Suprapubic skin (tissue), 4 donors: ENCODE measurements around the gene ERFL. TPM values are rescaled to one million over a fixed set of nuclear protein-coding genes. Genes with fewer than 3 reads are reported as not detected.

Experiments
- DNase-seq, 2 donors: peaks; one replicate each; pipeline ENCODE4 v3.0.0-alpha.2; 2019; ENCODE audit warnings: low spot score in 2 of 2
- H3K27ac ChIP-seq: fragments of 200-600 bp; sonication (generic); one replicate; pipeline ENCODE4 v1.5.1; 2019
- H3K27me3 ChIP-seq: fragments of 200-600 bp; sonication (generic); one replicate; pipeline ENCODE4 v1.5.1; 2019
- H3K36me3 ChIP-seq: fragments of 200-600 bp; sonication (generic); one replicate; pipeline ENCODE4 v1.5.1; 2019
- H3K4me1 ChIP-seq: fragments of 200-600 bp; sonication (generic); one replicate; pipeline ENCODE4 v1.5.1; 2019
- H3K4me3 ChIP-seq: fragments of 200-600 bp; sonication (generic); one replicate; pipeline ENCODE4 v1.5.1; 2019; ENCODE audit warnings: mild to moderate bottlenecking
- H3K9me3 ChIP-seq: fragments of 200-600 bp; sonication (generic); one replicate; pipeline ENCODE4 v1.5.1; 2019
- CTCF ChIP-seq, 2 donors: fragments of 200-600 bp in 1 of 2; fragments of 450-650 bp in 1 of 2; sonication (generic) in 1 of 2; IDR thresholded peaks; one replicate each; pipeline ENCODE4 v1.5.1; 2016 to 2019; ENCODE audit warnings: antibody characterized with exemption in 2 of 2, mild to moderate bottlenecking in 1 of 2, moderate library complexity in 1 of 2
- EP300 ChIP-seq: sonication (generic); formaldehyde crosslinking; IDR thresholded peaks from one replicate; pipeline ENCODE4 v1.6.1; 2017; ENCODE audit warnings: antibody characterized with exemption
- POLR2A ChIP-seq, 2 donors: fragments of 450-650 bp; IDR thresholded peaks; one replicate each; pipeline ENCODE4 v1.6.1; 2017; ENCODE audit warnings: antibody characterized with exemption in 2 of 2, mild to moderate bottlenecking in 2 of 2, moderate library complexity in 2 of 2
- POLR2AphosphoS5 ChIP-seq, 3 donors: sonication (generic); formaldehyde crosslinking; IDR thresholded peaks; one replicate each; pipeline ENCODE4 v1.6.1; 2017; ENCODE audit warnings: antibody characterized with exemption in 3 of 3
- WGBS: methylation state at CpG from one replicate; pipeline ENCODE4 v1.1.5; 2018; 5-methylcytosine and 5-hydroxymethylcytosine counted together
- total RNA-seq, 4 donors: library from RNA; depleted of rRNA; stranded (reverse); fragments of >200 nt; gene quantifications; one replicate each; pipeline ENCODE4 v1.1.0, GENCODE V29; 2016

ERFL gene
- total RNA-seq, 4 donors from 2014 or later = 0.21 to 0.72 TPM; not detected in 2

DNA sequence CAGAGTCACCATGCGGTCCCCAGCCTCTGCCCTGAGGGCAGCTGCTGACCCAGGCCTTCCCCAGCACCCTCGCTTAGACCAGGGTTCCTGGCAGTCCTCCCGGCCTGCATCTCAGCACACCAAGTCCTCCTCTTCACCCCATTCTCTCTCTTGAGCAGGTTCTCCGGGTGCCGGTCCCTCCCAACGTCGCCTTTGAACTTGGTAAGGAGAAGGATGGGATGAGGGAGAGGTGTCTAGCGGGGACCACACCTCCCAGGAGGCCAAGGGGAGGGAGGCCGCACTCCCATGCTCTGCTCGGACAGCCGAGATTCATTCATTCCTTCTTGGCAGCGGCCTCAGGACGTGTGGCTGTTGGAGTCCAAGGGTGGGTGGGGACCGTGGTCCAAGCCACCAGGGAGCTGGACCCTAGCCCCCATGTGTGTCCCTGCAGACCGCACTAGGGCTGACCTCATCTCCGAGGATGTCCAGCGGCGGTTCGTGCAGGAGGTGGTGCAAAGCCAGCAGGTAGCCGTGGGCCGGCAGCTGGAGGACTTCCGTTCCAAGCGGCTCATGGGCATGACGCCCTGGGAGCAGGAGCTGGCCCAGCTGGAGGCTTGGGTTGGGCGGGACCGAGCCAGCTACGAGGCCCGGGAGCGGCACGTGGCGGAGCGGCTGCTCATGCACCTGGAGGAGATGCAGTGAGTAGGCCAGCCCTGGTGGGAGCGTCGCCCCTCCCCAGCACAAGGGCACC, 35.9 kb downstream of the ERFL start:
- no peak for TF ChIP-seq POLR2AphosphoS5 (IDR thresholded peaks at IDR 0.05)
- TF ChIP-seq CTCF (IDR thresholded peaks at IDR 0.05) = no peak
- no peak for TF ChIP-seq EP300
- no peak for TF ChIP-seq POLR2A (IDR thresholded peaks at IDR 0.05)
- Histone ChIP-seq H3K4me1 (peaks cover 5% of the 10 kb centered on the region), H3K4me3 (no peak overlapping the region), H3K27me3 (no peaks in the 10 kb centered on the region), H3K27ac (no peak overlapping the region), H3K9me3 (no peaks in the 10 kb centered on the region), H3K36me3 (peaks cover 82% of the 10 kb centered on the region)
- DNase-seq = no peak
- WGBS = 86% methylated on average over 11 of the region's 34 CpGs

GRCh38 chr19:41890936-41891335, 37.3 kb downstream of the ERFL start:
- no peak for DNase-seq
- Histone ChIP-seq H3K27me3 (no peaks in the 10 kb centered on the region), H3K4me3 (no peak overlapping the region), H3K9me3 (no peaks in the 10 kb centered on the region), H3K36me3 (peaks cover 68% of the 10 kb centered on the region), H3K27ac (no peak overlapping the region), H3K4me1 (peaks cover 19% of the 10 kb centered on the region)
- 96% methylated on average over 4 of the region's 4 CpGs for WGBS
- no peak for TF ChIP-seq EP300
- TF ChIP-seq POLR2A (IDR thresholded peaks at IDR 0.05) = no peak
- no peak for TF ChIP-seq POLR2AphosphoS5 (IDR thresholded peaks at IDR 0.05)
- no peak for TF ChIP-seq CTCF (IDR thresholded peaks at IDR 0.05)

- no peak for TF ChIP-seq POLR2AphosphoS5 (IDR thresholded peaks at IDR 0.05)
- no peak for TF ChIP-seq CTCF (IDR thresholded peaks at IDR 0.05)
- TF ChIP-seq POLR2A (IDR thresholded peaks at IDR 0.05) = no peak
- TF ChIP-seq EP300 = no peak
- Histone ChIP-seq H3K9me3 (no peaks in the 10 kb centered on the region), H3K4me1 (peaks cover 28% of the 10 kb centered on the region), H3K27ac (no peak overlapping the region), H3K4me3 (no peak overlapping the region), H3K36me3 (peaks cover 58% of the 10 kb centered on the region), H3K27me3 (no peaks in the 10 kb centered on the region)
- 97% methylated on average over 8 of the region's 8 CpGs for WGBS
- DNase-seq = no peak
Measured at GRCh38 chr19:41889896-41890295, 38.4 kb downstream of the ERFL start.

GRCh38 chr19:41888926-41889325, 39.3 kb downstream of the ERFL start:
- Histone ChIP-seq H3K4me3 (no peak overlapping the region), H3K36me3 (peaks cover 48% of the 10 kb centered on the region), H3K27me3 (no peaks in the 10 kb centered on the region), H3K9me3 (no peaks in the 10 kb centered on the region), H3K4me1 (peaks cover 34% of the 10 kb centered on the region), H3K27ac (no peak overlapping the region)
- no peak for DNase-seq
- no peak for TF ChIP-seq POLR2A (IDR thresholded peaks at IDR 0.05)
- TF ChIP-seq POLR2AphosphoS5 (IDR thresholded peaks at IDR 0.05) = no peak
- no peak for TF ChIP-seq EP300
- TF ChIP-seq CTCF (IDR thresholded peaks at IDR 0.05) = no peak
- 80% methylated on average over 7 of the region's 12 CpGs for WGBS

- DNase-seq = no peak
- WGBS = 43% methylated on average over 17 of the region's 17 CpGs
- Histone ChIP-seq H3K9me3 (no peaks in the 10 kb centered on the region), H3K36me3 (peaks cover 44% of the 10 kb centered on the region), H3K4me3 (peak overlapping the region; percentile 10), H3K27me3 (no peaks in the 10 kb centered on the region), H3K4me1 (peaks cover 35% of the 10 kb centered on the region), H3K27ac (peak overlapping the region; percentile 63)
- no peak for TF ChIP-seq POLR2A (IDR thresholded peaks at IDR 0.05)
- no peak for TF ChIP-seq CTCF (IDR thresholded peaks at IDR 0.05)
- TF ChIP-seq EP300 = no peak
- TF ChIP-seq POLR2AphosphoS5 (IDR thresholded peaks at IDR 0.05) = no peak
Measured at GRCh38 chr19:41887711-41888382, 40.4 kb downstream of the ERFL start.
